ENCODE results near the gene GTSE1. TPM values are rescaled to one million over a fixed set of nuclear protein-coding genes. Genes with fewer than 3 reads are reported as not detected.

Gene GTSE1
- total RNA-seq, 1 experiment from 2014 or later = 64.6 TPM

DNA sequence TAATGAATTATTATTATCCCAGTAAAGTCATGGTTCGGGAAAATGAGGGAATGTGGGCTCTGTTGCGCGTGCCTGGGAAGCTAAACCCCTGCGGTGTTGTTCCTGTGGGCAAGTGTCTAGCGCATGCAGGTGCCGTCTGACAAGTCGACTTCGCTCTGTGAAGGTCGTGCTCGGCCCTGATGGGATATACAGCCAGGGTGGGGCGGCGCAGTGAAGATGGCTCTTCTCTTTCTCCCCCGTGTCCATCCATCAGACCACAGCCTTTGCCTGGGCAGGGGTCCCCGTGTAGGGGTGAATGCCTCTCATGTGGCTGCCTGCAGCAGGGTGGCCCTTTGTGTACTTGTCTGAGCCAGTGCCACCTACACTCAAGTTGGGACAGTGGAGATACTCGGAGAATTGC, 26.0 kb downstream of the GTSE1 start:
- no peaks in the 10 kb centered on the region for H3F3A ChIP-seq (ENCODE audit: insufficient read depth, low read depth)
- ChIA-PET POLR2A (ENCODE audit: unreplicated experiment) (no interaction called here), CTCF (no interaction called here)
- H2AFZ ChIP-seq = no peak overlapping the region
- no peaks in the 10 kb centered on the region for H3K27me3 ChIP-seq (ENCODE audit: insufficient read depth, low read depth)
- H3K4me1 ChIP-seq (replicated peaks; ENCODE audit: insufficient read depth) = no peaks in the 10 kb centered on the region
- no TSS peak for BruUV-seq (replicated peaks)
- H3K9me3 ChIP-seq (ENCODE audit: insufficient read depth, low read depth) = no peaks in the 10 kb centered on the region
- TF ChIP-seq, protein P1, sequence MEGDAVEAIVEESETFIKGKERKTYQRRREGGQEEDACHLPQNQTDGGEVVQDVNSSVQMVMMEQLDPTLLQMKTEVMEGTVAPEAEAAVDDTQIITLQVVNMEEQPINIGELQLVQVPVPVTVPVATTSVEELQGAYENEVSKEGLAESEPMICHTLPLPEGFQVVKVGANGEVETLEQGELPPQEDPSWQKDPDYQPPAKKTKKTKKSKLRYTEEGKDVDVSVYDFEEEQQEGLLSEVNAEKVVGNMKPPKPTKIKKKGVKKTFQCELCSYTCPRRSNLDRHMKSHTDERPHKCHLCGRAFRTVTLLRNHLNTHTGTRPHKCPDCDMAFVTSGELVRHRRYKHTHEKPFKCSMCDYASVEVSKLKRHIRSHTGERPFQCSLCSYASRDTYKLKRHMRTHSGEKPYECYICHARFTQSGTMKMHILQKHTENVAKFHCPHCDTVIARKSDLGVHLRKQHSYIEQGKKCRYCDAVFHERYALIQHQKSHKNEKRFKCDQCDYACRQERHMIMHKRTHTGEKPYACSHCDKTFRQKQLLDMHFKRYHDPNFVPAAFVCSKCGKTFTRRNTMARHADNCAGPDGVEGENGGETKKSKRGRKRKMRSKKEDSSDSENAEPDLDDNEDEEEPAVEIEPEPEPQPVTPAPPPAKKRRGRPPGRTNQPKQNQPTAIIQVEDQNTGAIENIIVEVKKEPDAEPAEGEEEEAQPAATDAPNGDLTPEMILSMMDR (conservative IDR thresholded peaks at IDR 0.05) = no peak
- TF ChIP-seq EZH2 (IDR thresholded peaks at IDR 0.05; ENCODE audit: low read depth) = no peak
- peaks cover 29% of the 10 kb centered on the region for H3K36me3 ChIP-seq (ENCODE audit: low read depth)
- H3K79me2 ChIP-seq (ENCODE audit: low read depth) = no peaks in the 10 kb centered on the region
- intact Hi-C loops (cut with micrococcal nuclease; ENCODE audit: unreplicated experiment) = no loop called here
- H3K4me2 ChIP-seq = no peak overlapping the region
- no peak overlapping the region for H3K27ac ChIP-seq
- no peak overlapping the region for H3K4me3 ChIP-seq
- DNase-seq = no peak
- no peaks in the 10 kb centered on the region for H4K20me1 ChIP-seq (ENCODE audit: insufficient read depth)
- H3K9me2 ChIP-seq (ENCODE audit: insufficient read depth) = no peaks in the 10 kb centered on the region

DNA sequence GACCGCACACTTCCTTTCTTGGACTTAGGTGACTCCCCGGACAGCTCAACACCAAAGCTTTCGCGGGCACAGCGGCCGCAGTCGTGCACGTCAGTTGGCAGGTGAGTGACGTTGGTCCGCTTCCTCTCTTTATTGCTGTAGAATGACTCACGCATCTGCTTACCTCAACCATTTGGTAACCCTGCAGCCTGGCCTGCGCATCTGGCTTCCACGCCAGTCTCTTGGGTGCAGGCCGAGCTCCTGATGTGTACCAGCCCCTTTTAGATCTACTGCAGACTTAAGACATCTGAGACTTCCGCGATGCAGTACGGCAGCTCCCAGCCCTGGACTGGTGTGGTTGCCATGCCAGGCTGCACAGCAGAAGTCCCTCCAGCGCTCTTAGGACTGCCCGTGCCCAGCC, 26.5 kb downstream of the GTSE1 start:
- H3K9me2 ChIP-seq (ENCODE audit: insufficient read depth) = no peaks in the 10 kb centered on the region
- H3K9me3 ChIP-seq (ENCODE audit: insufficient read depth, low read depth) = no peaks in the 10 kb centered on the region
- H2AFZ ChIP-seq = no peak overlapping the region
- H3K4me2 ChIP-seq = no peak overlapping the region
- ChIA-PET POLR2A (ENCODE audit: unreplicated experiment) (no interaction called here), CTCF (no interaction called here)
- DNase-seq = no peak
- no peak for TF ChIP-seq EZH2 (IDR thresholded peaks at IDR 0.05; ENCODE audit: low read depth)
- TF ChIP-seq, protein P1 (conservative IDR thresholded peaks at IDR 0.05) = no peak
- no peak overlapping the region for H3K4me3 ChIP-seq
- intact Hi-C loops (cut with micrococcal nuclease; ENCODE audit: unreplicated experiment) = no loop called here
- no peaks in the 10 kb centered on the region for H3K27me3 ChIP-seq (ENCODE audit: insufficient read depth, low read depth)
- no peaks in the 10 kb centered on the region for H3K79me2 ChIP-seq (ENCODE audit: low read depth)
- H4K20me1 ChIP-seq (ENCODE audit: insufficient read depth) = no peaks in the 10 kb centered on the region
- BruUV-seq (replicated peaks) = no TSS peak
- no peak overlapping the region for H3K27ac ChIP-seq
- no peaks in the 10 kb centered on the region for H3F3A ChIP-seq (ENCODE audit: insufficient read depth, low read depth)
- peaks cover 32% of the 10 kb centered on the region for H3K36me3 ChIP-seq (ENCODE audit: low read depth)
- no peaks in the 10 kb centered on the region for H3K4me1 ChIP-seq (replicated peaks; ENCODE audit: insufficient read depth)

DNA sequence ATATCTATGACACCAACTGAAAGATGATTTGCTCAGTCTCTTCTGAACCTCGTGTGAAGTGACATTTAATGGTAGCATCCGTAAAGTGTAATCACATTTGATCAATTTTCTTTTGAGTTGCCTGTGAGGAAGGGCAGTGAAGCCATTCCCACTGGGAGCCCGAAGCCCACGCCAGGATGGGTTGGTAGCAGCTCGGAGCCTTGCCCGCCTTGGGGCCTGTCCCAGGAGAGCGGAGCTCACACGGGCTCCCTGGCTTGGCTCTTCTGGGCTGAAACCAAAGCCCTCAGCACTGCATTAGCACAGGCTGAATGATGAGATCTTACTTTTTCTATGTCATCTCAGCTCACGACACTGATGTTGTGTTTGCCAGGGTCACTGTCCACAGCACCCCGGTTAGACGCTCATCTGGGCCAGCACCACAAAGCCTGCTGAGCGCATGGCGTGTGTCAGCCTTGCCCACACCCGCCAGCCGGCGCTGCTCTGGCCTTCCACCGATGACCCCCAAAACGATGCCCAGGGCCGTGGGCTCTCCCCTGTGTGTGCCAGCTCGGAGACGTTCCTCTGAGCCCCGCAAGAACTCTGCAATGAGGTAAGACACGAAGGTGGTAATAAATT, 29.5 kb downstream of the GTSE1 start:
- Histone ChIP-seq H3K9me2 (ENCODE audit: insufficient read depth) (no peaks in the 10 kb centered on the region), H3F3A (ENCODE audit: insufficient read depth, low read depth) (peaks cover 7% of the 10 kb centered on the region; the same call in 1 of the 2 replicates), H3K4me2 (no peak overlapping the region), H3K9me3 (ENCODE audit: insufficient read depth, low read depth) (no peaks in the 10 kb centered on the region), H2AFZ (no peak overlapping the region), H3K4me3 (no peak overlapping the region), H3K36me3 (ENCODE audit: low read depth) (peaks cover 25% of the 10 kb centered on the region), H4K20me1 (ENCODE audit: insufficient read depth) (no peaks in the 10 kb centered on the region), H3K79me2 (ENCODE audit: low read depth) (no peaks in the 10 kb centered on the region), H3K27me3 (ENCODE audit: insufficient read depth, low read depth) (no peaks in the 10 kb centered on the region), H3K4me1 (replicated peaks; ENCODE audit: insufficient read depth) (no peaks in the 10 kb centered on the region), H3K27ac (no peak overlapping the region)
- CTCF ChIA-PET = no interaction called here
- intact Hi-C loops (cut with micrococcal nuclease; ENCODE audit: unreplicated experiment) = no loop called here
- no TSS peak for BruUV-seq (replicated peaks)
- no peak for DNase-seq
- POLR2A ChIA-PET (ENCODE audit: unreplicated experiment) = interaction anchor here (0.7 kb wide), 1 partner anchor 1302 kb away, joined by 4 read pairs; no protein-coding TSS in a partner anchor
- TF ChIP-seq, protein P1 (conservative IDR thresholded peaks at IDR 0.05) = no peak
- TF ChIP-seq EZH2 (IDR thresholded peaks at IDR 0.05; ENCODE audit: low read depth) = no peak
